T-helper 17 cell (primary cell): ENCODE data around the gene SMIM27. TPM values are rescaled to one million over a fixed set of nuclear protein-coding genes. Genes with fewer than 3 reads are reported as not detected.
A peak's percentile ranks its signal among the peaks of the same experiment; 100 is the strongest.
"Not testable (repeated sequence)": the region's sequence is repeated elsewhere in the genome, so short reads cannot be mapped to it uniquely, and the experiment has no call there.

ENCODE experiments used
- ATAC-seq: fragments of 150-1000 bp; cut with Tn5 transposase; 2 replicates; pipeline ENCODE4 v1.10.0; 2021; ENCODE audit warnings: mild to moderate bottlenecking, moderate library complexity
- DNase-seq, 3 donors: peaks; one replicate each; pipeline versions ENCODE4 v3.0.0 to v3.0.0-alpha.2; 2020 to 2021
- H3K9me3 ChIP-seq: one replicate; pipeline ENCODE4 v1.7.0; 2013; ENCODE audit warnings: low read length, mild to moderate bottlenecking; ENCODE audit not compliant: control insufficient read depth, poor library complexity, severe bottlenecking
- H3K27ac Mint-ChIP-seq: one replicate; pipeline ENCODE4 v1.8.0; 2022; ENCODE audit warnings: mild to moderate bottlenecking, moderate library complexity, mixed read lengths
- H3K27me3 Mint-ChIP-seq: one replicate; pipeline ENCODE4 v1.8.0; 2022; ENCODE audit warnings: mixed read lengths
- H3K36me3 Mint-ChIP-seq: one replicate; pipeline ENCODE4 v1.8.0; 2022; ENCODE audit warnings: low read depth, mixed read lengths
- H3K4me1 Mint-ChIP-seq: one replicate; pipeline ENCODE4 v1.8.0; 2022; ENCODE audit warnings: mild to moderate bottlenecking, mixed read lengths
- H3K4me3 Mint-ChIP-seq: one replicate; pipeline ENCODE4 v1.8.0; 2022; ENCODE audit warnings: mild to moderate bottlenecking, moderate library complexity, mixed read lengths
- total RNA-seq, 4 donors: library from RNA in 2 of 4; stranded (reverse) in 2 of 4; gene quantifications; one replicate each; pipeline ENCODE4 v1.2.3 and lab custom pipeline; 2022 to 2026

SMIM27 gene
- total RNA-seq, 2 donors from 2014 or later: 24.1 to 24.3 TPM

DNA sequence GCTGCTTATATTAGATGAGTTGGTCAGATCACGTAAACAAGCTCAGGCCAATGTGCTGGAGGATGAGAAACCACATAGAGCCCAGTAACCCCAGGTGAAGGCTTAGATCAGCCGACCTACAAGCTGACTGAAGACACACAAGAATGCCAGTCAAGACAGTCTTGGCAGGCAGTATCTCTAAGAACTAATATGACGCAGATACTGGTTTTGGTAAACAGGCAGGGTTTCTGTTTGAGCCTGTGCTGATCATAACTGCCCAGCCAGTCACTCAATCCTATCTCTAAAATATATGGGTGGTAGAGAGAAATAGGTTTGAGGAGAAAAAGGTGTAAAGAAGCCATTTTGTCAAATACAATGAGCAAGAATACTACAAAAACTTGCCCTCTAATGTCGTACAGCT lies 18.3 kb upstream of the SMIM27 start:
- H3K4me1 Mint-ChIP-seq: peaks cover 11% of the 10 kb centered on the region
- H3K4me3 Mint-ChIP-seq: no peak overlapping the region
- DNase-seq (no peak), ATAC-seq (no peak)
- peak overlapping the region; percentile 46 for H3K27ac Mint-ChIP-seq
- no peaks in the 10 kb centered on the region for H3K9me3 ChIP-seq
- no peaks in the 10 kb centered on the region for H3K27me3 Mint-ChIP-seq
- peaks cover 7% of the 10 kb centered on the region for H3K36me3 Mint-ChIP-seq

DNA sequence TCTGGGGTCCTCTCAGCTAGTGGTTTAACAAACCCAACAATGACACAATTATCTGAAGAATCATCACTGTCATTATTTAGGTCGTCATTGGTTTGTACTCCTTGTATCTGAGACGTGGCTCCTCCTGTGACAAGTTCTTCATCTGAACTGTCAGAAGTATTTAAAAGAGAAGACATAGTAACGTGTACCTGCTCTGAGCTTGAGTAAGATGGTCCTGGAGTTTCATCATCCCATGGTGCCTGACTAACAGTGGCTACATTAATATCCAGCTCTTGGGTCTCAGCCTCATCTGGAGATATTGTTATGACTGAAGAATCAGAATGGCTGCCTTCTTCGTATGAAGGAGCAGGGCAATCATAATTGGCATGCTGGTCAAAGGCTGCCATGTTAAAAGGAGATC lies 9.1 kb upstream of the SMIM27 start:
- Mint-ChIP-seq H3K36me3 (peaks cover 7% of the 10 kb centered on the region), H3K27ac (no peak overlapping the region), H3K4me1 (peaks cover 9% of the 10 kb centered on the region), H3K4me3 (no peak overlapping the region), H3K27me3 (no peaks in the 10 kb centered on the region)
- no peak for ATAC-seq
- DNase-seq: no peak
- H3K9me3 ChIP-seq: no peaks in the 10 kb centered on the region

DNA sequence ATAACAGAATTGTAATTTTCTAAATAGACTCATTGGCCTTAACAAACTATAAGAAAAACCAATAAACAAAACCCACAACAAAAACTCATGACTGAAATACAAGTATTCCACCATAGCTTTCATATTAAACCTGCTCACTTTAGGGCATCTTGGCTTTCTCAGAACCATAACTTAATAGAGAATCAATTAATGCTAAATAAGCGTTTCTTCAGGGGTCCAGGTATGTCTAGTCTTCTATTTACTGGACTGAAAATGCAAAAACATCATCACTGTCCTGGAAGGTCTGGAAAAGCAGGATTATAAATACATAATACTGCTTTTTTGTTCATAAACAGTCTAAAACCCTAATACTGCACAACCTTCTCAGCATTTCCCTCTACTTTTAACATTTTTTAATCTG lies 6.2 kb upstream of the SMIM27 start:
- H3K4me1 Mint-ChIP-seq: peaks cover 20% of the 10 kb centered on the region
- H3K4me3 Mint-ChIP-seq: no peak overlapping the region
- no peak overlapping the region for H3K27ac Mint-ChIP-seq
- H3K9me3 ChIP-seq: no peaks in the 10 kb centered on the region
- peaks cover 11% of the 10 kb centered on the region for H3K36me3 Mint-ChIP-seq
- ATAC-seq (no peak), DNase-seq (no peak)
- H3K27me3 Mint-ChIP-seq: no peaks in the 10 kb centered on the region

DNA sequence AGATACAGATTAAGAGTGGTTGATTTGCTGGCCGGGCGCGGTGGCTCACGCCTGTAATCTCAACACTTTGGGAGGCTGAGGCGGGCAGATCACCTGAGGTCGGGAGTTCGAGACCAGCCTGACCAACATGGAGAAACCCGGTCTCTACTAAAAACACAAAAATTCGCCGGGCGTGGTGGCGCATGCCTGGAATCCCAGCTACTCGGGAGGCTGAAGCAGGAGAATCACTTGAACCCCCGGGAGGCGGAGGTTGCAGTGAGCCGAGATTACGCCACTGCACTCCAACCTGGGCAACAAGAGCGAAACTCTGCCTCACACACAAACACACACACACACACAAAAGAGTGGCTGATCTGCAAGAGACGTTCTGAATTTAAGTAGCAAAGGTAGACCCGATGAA lies 3.9 kb upstream of the SMIM27 start:
- H3K36me3 Mint-ChIP-seq, H3K9me3 ChIP-seq, DNase-seq, H3K4me3 Mint-ChIP-seq, H3K27ac Mint-ChIP-seq, ATAC-seq, H3K27me3 Mint-ChIP-seq: not testable (repeated sequence)
- peaks cover 20% of the 10 kb centered on the region for H3K4me1 Mint-ChIP-seq

DNA sequence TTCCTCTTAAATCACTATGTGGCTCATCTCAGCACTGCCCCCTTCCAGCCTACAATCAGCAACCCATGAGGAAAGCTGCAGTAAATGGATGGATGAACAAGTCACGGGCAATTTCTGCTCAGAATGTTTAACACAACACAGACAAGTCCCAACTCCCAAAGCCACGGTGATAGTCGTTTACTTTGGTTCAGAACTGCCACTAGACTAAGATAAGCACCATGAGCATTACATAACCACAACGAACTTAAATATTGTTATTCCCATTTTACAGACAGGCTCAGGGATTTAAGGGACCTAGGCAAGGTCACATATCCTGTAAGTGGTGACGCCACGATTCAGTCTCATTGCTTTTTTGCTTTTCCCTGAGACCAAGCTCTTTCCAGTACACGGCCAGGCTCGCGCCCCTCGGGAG lies 2.0 kb upstream of the SMIM27 start:
- peaks cover 22% of the 10 kb centered on the region for H3K4me1 Mint-ChIP-seq
- H3K36me3 Mint-ChIP-seq: peaks cover 5% of the 10 kb centered on the region
- no peaks in the 10 kb centered on the region for H3K27me3 Mint-ChIP-seq
- no peak for ATAC-seq
- H3K4me3 Mint-ChIP-seq: peak overlapping the region; percentile 96
- peak overlapping the region; percentile 98 for H3K27ac Mint-ChIP-seq
- no peaks in the 10 kb centered on the region for H3K9me3 ChIP-seq
- no peak for DNase-seq

DNA sequence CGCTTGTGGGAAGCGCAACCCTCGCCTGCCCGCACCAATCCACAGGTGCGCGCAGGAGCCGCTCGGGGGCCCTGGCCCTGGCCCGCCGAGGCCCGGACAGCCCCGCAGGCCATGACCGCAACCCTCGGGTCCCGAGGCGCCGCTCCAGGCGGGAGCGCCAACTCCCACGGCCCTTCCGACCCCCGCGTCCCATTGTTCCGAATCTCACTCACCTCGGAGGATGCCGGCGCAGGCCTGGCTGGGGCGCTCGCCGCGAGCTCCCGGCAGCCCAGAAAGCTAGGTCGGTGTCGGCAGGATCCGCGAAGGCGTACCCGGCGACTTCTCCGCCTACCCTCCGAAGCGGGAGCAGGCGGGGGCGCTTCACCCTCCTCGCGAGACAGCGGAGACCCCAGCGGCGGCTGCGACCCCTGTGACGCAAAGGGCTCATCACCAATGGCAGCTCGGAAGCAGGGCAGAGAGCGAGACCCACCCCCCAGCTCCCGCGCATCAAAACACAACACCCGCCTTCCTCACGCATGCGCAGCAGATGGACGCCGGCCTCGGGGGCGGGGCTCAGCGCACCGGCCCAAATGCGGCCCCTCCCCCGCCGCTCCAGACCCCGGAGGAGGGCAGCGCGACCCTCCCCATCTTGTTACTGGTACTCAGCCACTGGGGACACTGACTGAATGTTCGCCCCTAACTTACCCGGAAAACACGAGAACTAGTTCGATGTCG lies 1.4 kb upstream of the SMIM27 start:
- Mint-ChIP-seq H3K4me3 (peak overlapping the region; percentile 96), H3K36me3 (peaks cover 5% of the 10 kb centered on the region), H3K27ac (peak overlapping the region; percentile 98), H3K27me3 (no peaks in the 10 kb centered on the region), H3K4me1 (peaks cover 22% of the 10 kb centered on the region)
- ATAC-seq: peak; percentile 85
- H3K9me3 ChIP-seq: no peaks in the 10 kb centered on the region
- DNase-seq: peak; percentile 90 to 97 (median 95)

DNA sequence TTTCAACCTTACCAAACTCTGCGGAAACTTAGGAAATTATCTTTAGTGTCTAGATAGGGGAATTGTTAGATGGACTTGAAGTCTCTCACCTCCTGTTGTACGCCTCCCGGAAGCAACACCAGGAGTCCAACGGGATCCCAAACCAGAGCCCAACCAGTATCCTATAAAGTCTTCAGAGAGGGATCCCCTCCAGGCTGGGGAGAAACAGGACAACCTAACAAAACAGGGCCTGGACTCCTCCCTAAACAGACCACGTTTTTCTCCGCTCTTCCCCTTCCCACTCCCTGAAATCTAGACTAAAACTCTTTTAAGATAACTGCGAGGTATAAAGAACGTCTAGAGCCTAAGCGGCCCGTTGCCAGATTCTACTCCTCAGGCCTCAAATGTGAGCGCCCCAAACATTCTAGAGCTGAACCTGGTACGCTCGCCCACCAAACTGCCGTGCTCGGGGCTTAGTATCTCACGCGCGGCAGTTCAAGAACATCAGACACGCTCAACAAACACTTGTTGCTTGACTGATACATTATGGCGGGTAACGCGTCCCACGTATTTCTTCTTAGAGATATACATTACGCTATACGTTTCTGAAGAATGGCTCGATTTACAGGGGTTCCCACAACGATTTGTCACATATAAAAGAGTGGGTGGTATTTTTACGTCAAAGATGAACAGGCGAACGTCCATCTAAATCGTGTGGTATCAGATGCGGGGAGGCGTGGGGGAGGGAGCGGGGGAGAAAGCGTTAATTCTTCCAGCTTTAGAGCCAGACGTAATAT lies 663 bp upstream of the SMIM27 start:
- Mint-ChIP-seq H3K4me1 (peaks cover 26% of the 10 kb centered on the region), H3K27me3 (no peaks in the 10 kb centered on the region), H3K27ac (peak overlapping the region; percentile 98)

DNA sequence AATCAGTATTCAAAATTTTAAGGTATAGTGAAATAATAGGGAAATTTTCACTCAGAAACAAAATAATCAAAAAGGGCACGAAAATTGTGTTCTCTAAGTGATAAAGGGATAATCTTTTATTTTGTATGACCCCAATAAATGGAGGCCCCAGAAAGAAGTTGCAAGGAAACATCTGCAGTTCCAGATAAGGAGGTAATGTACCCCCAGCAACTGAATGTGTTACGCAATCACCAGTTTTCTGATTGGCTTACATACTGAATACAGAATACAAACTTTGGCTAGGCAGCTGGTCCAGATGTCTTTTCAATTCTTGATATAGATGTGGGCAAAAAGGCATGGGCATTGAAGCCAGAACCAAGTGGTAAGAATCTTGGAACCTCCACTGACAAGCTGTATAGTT lies 2.0 kb downstream of the SMIM27 start:
- peaks cover 27% of the 10 kb centered on the region for H3K4me1 Mint-ChIP-seq
- H3K27ac Mint-ChIP-seq: peak overlapping the region; percentile 98
- DNase-seq (no peak), ATAC-seq (no peak)
- H3K4me3 Mint-ChIP-seq: no peak overlapping the region
- H3K36me3 Mint-ChIP-seq: peaks cover 2% of the 10 kb centered on the region
- H3K9me3 ChIP-seq: no peaks in the 10 kb centered on the region
- H3K27me3 Mint-ChIP-seq: no peaks in the 10 kb centered on the region

More for the DNA sequence above, 663 bp upstream of the SMIM27 start:
- DNase-seq (peak; percentile 18 to 23 (median 19)), ATAC-seq (peak; percentile 12)
- Mint-ChIP-seq H3K4me3 (peak overlapping the region; percentile 96), H3K36me3 (peaks cover 5% of the 10 kb centered on the region)
- no peaks in the 10 kb centered on the region for H3K9me3 ChIP-seq

DNA sequence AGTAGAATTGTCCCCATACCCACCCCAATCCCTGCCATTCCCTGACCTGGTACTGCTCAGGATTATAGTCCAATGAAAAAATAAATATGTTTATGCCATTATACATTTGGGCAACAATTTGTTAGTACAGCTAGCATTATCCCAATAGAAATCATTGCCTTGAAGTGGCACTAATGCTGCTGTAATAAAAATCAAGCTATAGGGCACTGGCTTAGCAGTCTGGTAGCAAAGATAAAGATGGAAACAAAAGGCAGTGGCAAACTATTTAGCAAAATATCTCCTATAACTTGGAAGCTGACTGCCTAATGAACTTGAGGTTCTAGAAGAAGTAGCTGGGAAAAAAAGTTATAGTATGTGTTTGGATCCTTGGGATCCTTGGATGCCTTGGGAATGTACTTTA lies 2.5 kb downstream of the SMIM27 start:
- Mint-ChIP-seq H3K36me3 (peaks cover 5% of the 10 kb centered on the region), H3K27ac (peak overlapping the region; percentile 98), H3K4me3 (no peak overlapping the region), H3K4me1 (peaks cover 31% of the 10 kb centered on the region), H3K27me3 (no peaks in the 10 kb centered on the region)
- DNase-seq (no peak), ATAC-seq (no peak)
- no peaks in the 10 kb centered on the region for H3K9me3 ChIP-seq

DNA sequence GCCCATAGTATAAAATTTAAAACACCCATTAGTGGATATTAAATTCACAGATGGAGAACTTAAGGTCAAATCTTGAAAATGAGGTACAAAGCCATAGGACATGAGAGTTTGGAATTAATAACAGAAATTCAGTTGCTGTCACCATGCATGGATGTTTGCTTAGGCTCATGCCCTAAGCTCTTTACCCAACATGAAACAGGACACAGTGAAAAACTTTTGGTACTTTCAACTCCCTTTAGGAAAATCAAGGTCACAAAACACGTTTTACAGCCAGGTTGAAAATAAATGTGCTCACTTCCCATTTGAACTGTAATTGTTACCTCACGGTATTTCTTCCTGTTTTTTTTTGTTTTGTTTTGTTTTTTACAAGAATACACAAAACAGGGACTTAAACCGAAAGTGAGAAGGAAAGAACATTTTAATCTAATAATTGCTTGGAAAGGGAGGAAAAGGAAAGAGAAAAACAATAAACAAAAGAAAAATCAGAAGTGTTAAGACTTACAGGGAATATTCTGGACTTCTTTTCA lies 6.3 kb downstream of the SMIM27 start:
- ATAC-seq (no peak), DNase-seq (no peak)
- Mint-ChIP-seq H3K4me1 (peaks cover 29% of the 10 kb centered on the region), H3K36me3 (peaks cover 6% of the 10 kb centered on the region), H3K27me3 (no peaks in the 10 kb centered on the region), H3K27ac (peak overlapping the region; percentile 92), H3K4me3 (no peak overlapping the region)
- H3K9me3 ChIP-seq: no peaks in the 10 kb centered on the region

DNA sequence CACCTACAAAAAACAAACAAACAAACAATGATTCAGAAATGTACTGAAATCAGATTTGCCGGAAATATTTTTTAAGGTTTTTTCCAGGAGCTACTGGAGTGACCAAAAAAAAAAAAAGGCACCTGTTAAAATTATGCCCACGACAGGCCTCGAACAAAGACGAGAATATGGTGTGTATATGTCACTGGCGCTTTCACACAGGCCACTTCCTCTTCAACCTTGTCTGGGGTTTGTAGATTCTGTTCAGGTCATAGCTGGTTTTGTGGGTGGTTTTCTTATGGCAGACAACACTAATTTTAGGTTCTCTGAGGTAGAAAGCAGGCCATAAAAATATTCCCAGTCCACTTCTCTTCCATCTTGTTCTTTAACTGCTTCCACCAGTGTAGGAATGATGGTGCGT lies 13.8 kb downstream of the SMIM27 start:
- ATAC-seq (no peak), DNase-seq (no peak)
- H3K9me3 ChIP-seq: no peaks in the 10 kb centered on the region
- Mint-ChIP-seq H3K27me3 (no peaks in the 10 kb centered on the region), H3K4me1 (peaks cover 24% of the 10 kb centered on the region), H3K36me3 (peaks cover 12% of the 10 kb centered on the region), H3K27ac (no peak overlapping the region), H3K4me3 (no peak overlapping the region)

DNA sequence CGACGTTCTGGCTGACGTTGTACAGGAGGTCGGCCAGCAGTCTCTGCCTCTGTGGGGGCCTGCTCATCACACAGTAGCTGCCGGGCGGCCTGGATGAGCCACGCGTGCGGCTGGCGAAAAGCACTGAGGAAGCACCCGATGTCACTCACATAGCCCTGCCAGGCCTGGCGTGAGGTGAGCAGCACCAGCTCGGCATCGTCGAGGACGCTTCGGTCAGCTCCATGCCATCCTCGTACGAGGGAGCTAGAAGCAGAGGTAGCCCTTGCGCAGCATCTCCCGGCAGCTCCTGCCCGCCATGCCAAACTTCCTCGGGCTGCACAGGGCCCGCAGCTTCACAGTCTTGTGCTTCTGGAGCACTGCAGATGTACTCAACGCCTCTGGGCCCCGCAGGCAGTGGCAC lies 14.6 kb downstream of the SMIM27 start:
- H3K36me3 Mint-ChIP-seq: peaks cover 11% of the 10 kb centered on the region
- H3K4me3 Mint-ChIP-seq: no peak overlapping the region
- H3K27ac Mint-ChIP-seq: no peak overlapping the region
- no peaks in the 10 kb centered on the region for H3K27me3 Mint-ChIP-seq
- ATAC-seq (no peak), DNase-seq (no peak)
- no peaks in the 10 kb centered on the region for H3K9me3 ChIP-seq
- peaks cover 24% of the 10 kb centered on the region for H3K4me1 Mint-ChIP-seq

DNA sequence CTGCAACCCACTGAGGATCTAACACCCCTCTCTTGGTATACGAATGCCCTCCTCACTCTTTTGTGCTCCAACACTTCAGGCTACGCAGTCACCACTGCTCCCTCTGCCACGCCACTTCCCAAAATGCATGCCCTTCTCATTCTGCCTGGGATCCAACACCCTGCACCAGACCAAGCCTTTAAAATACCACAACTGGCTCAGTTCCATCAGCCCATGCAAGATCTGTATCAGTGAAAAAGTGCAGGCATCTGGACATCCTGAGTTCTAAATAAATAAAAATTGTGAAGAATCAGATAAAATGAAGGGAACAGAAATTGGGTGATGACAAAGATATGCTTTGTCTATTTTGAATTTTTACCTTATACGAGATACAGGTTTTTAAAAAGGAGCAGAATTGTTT lies 18.1 kb downstream of the SMIM27 start:
- no peak overlapping the region for H3K4me3 Mint-ChIP-seq
- peak overlapping the region; percentile 47 for H3K27ac Mint-ChIP-seq
- peaks cover 11% of the 10 kb centered on the region for H3K36me3 Mint-ChIP-seq
- H3K4me1 Mint-ChIP-seq: peaks cover 24% of the 10 kb centered on the region
- DNase-seq (no peak), ATAC-seq (no peak)
- no peaks in the 10 kb centered on the region for H3K27me3 Mint-ChIP-seq
- H3K9me3 ChIP-seq: no peaks in the 10 kb centered on the region
